ENCODE results near the gene MCIDAS.

Gene MCIDAS

GRCh38 chr5:55226934-55227663 is at the start of gene MCIDAS:
MCIDAS (minus strand) TSS chr5:55227315; CDS start chr5:55227138, 177 bp downstream.
- DNase-seq (ENCODE audit: low spot score), result peak; percentile 70

DNA sequence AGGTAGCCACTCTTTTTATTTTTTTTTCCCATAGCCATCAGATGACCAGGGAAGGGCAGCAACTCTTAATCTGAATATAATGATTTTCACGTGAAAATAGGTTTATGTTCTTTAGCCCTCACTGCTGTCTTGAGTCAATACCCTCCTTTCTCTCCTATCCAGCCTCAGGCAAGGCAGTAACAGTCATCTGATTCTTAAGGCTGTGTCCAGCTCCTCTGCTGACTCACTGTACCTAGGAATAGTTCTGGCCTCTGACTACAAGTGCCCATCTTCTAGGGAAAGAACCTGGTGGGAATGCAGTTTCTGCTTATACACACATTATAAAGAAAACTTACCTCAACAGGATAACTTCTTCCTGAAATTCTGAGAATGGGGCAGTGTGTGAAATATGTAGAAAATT is 49.7 kb upstream of the MCIDAS start:
- peak; percentile 18 for DNase-seq (ENCODE audit: low spot score)

GRCh38 chr5:55258339-55258738 is 31.2 kb upstream of the MCIDAS start:
- no peak for DNase-seq (ENCODE audit: low spot score)

DNA sequence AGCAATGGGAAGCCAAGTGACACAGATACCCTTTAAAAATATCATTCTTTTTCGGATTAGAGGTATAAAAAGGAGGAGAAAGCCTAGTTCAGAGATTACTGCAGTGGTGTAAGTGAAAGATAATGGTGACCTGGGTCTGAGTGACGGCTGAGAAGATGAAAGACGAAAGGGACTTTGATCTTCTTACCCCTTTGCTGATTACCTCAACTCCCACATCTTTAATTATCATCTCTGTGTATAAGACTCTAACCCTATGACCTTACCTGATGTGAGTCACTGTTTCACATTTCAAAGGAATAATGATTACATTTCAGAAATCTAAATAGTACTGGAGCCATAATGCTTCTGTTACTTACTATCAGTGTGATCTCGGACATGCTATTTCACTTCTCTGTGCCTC is 27.7 kb upstream of the MCIDAS start:
- no peak for DNase-seq (ENCODE audit: low spot score)

- no peak for DNase-seq (ENCODE audit: low spot score)
Measured at GRCh38 chr5:55250064-55250463, 22.9 kb upstream of the MCIDAS start.

DNA sequence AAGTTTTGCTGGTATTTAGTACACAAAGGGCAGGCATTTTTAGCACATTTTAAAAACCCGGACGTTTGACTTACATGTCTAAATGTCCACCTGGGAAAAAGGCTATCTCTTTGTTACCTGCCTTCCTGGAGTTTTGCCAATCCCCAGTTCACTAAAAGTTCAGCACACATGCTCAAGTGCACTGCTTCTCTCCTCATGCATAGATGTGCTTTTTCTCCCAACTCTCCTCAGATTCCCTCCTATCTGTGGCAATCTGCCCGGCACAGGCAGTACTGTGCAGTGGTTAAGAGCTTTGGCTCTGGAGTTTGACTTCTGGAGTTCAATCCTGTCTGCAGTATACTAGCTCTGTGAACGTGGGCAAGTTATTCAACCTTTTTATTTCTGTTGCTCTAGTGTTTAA is 14.6 kb upstream of the MCIDAS start:
- no peak for DNase-seq (ENCODE audit: low spot score)

DNA sequence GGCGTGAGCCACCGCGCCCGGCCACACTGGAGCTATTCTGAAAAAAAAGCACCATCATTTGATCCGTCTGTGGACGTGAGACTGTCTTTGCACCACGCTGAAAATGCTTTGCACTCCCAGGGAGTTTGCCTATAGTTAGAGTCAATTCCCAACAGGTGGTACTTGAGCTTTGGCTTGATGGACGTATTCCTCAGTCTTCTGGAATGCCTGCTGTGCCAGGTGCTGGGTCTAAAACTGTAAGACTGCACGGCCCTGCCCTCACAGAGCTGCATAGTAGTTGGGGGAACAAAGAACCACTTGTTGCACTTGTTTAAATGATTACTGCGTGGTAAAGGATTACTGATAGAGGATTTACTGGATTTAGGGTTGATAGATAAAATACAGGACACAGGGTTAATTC is 9.7 kb upstream of the MCIDAS start:
- DNase-seq (ENCODE audit: low spot score), result no peak

GRCh38 chr5:55234121-55234700 is 7.1 kb upstream of the MCIDAS start:
- peak; percentile 47 for DNase-seq (ENCODE audit: low spot score)

GRCh38 chr5:55232985-55233928 is 6.1 kb upstream of the MCIDAS start, which contains the start of gene CCNO:
CCNO (minus strand) TSS chr5:55233608; CDS start chr5:55233523, 85 bp downstream.
- DNase-seq (ENCODE audit: low spot score), result peak; percentile 92

DNA sequence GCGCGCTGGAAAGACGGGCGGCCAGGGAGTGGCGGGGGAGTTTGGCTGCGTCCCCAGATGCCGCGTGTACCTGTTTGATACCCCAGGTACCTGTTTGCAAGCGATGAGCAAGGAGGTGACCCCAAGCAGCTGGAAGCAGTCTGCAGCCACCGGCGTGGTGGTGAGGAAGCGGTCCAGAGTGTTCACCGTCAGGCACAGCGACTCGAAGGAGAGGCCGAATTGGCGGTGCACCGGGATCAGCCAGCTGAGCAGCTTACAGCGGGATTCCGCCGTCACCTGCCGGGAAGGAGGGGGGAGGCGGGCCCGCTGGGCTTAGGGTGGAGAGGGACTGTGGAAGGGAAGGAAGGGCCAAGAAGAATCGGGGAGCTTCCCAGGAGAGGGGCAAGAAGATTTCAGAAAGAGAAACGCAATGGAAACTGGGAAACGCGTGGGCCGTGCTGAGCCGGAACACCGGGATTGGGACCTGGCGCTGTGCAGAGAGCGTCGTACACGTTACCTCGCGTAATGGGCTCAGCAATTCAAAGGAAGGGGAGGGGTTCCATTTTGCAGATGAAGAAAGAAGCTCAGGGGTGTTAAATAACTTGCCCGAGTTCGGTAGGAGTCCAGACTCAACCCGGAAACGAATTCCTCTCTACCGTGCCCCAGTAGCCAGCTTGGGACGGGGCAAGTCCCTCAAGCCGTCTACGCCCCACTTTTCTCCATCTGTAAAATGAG is 5.3 kb upstream of the MCIDAS start:
- no peak for DNase-seq (ENCODE audit: low spot score)

DNA sequence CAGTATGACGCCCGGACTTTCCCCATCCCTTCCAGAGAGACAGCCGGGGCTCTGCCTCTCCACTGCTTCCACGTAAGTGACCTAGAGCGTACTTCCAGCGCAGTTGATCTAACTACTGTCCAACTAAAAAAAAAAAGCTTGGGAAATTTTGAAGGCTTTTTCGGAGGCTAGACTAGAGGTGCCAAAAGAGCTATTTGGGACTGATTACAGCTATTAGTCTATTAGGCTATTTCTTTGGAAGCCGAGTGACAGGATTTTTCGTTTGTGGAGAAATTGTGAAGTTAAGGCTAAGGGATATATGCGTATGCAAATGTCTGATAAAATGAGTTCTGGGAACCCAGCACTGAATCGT is 4.8 kb upstream of the MCIDAS start:
- DNase-seq (ENCODE audit: low spot score), result no peak

DNA sequence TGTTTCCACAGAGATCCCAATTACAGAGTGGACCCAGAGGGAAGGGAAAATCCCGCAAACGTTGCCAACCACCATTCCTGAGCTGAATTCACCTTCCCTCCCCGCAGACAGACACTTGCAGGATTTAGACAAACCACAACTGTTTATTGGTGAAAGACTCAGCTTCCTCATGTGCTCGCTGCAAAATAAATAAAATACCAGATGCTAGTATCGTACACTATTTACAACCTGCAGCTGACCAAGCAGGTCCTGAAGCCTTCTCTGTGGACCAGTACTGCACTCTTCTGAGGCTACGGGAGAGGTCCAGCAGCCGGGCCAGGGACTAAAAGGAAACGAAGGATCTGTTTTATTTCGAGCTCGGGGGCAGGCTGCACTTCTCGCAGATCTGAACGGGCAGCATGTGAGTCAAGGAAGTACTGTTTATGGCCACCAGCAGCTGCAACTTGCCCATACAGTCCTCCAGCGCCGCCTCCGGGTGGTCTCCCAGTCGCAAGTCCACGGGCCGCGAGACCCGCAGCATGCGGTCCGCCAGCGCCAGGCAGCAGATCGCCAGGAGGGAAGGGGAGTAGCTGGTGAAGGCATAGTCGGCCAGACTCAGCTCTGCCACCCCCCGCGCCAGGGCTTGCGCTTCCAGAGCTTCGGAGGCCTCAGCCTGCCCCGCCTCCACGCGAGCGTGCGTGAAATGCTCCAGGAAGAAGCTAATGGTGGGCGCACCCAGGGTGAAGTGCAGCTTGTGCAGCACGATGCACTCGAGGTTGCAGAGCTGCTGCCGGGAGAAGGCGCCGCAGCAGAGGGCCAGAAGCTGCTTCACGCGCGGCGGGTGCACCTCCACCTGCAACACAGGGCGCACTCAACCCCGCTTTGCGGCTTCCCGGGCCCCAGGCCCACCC is 4.2 kb upstream of the MCIDAS start:
- DNase-seq (ENCODE audit: low spot score), result no peak

DNA sequence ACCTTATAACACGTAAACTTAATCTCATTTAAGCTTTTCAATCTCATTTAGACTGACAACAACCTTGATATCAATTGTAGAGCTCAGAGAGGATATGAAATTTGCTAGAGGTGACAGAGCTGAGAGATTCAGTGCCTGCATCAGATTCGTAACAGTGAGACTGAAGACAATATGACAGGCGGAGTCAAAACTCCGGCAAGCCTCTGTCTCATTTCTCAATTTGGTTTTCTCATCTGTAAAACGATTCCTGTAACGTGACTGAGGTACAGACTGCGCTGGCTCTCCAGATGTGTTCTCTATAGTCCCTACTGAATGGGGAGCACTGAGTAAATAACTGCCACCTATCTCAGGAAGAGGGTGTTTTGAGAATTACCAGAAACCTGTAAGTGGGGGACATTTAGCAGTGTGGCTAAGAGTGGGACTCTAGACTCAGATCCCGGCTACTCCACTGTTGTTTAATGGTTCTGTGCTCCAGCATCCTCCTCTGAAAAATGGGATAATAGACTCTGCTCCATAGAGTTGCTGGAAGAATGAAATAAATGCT is 3.0 kb upstream of the MCIDAS start:
- DNase-seq (ENCODE audit: low spot score), result no peak

GRCh38 chr5:55227664-55228430 is 732 bp upstream of the MCIDAS start:
- DNase-seq (ENCODE audit: low spot score), result no peak

DNA sequence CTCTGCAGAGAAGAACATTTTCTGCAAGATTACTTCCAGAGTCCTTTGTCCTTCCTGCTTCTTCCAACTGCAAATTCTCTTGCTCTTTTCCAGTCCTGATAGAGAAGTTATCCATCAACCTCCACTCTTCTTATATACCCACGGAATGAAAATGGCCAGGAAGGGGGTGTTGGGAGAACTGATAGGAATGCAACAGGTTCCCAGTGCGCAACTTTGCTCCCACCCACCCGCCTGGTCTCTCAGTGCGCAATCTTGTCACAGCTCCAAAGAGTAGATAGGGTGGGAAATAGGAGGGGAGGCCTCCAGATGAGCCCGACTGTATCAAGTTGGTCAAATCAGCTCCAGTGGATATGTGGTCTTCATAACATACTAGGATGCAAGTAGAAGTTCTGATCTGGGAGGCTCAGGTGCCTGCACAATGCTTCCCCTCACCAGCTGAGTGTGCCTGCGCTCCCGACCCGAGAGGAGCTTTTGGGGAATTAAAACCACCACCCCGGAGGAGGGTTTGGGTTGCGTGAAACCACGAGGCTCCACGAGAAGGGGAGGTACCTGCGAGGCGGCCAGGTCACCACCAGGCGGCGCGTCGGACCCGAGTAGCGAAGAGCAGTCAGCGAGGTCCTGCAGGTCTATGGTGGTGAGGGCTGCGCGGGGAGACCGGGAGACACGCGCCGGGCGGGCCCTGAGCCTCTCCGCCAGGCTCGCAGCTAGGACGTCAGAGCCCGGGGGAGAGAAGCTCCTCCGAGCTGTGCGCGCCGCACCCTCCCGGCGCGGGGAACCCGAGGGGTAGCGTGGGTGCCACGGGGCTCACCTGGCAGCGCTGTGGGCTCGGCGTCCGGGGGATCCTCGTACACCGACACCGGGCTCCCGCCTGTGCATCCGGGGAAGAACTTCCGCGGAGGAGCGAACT is 835 bp downstream of the MCIDAS start:
- peak; percentile 69 for DNase-seq (ENCODE audit: low spot score)

GRCh38 chr5:55225346-55225745 is 1.8 kb downstream of the MCIDAS start:
- DNase-seq (ENCODE audit: low spot score), result no peak

DNA sequence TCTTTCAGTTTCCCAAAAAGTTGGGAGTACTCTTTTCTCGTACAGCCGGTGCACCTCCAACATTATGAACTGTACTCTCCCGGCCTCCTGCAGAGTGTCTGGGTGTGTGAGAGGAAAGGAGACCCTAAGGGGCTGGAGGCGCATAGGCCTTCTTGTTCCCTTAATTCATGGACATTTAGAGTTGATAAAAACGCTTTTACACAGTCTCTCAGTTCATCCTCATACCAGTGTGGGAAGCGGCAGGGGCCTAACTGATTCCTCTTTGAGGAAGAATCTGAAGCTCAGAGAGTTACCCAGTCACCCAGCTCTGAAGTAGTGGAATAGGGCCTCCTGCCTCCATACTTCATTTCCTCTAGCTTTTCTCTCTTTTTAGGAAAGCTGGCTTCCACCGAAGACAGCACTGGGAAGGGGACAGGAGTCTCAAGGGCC is 3.3 kb downstream of the MCIDAS start:
- no peak for DNase-seq (ENCODE audit: low spot score)

- no peak for DNase-seq (ENCODE audit: low spot score)
Measured at GRCh38 chr5:55222985-55223811, 3.9 kb downstream of the MCIDAS start.
